Tibial artery (tissue), 4 donors: Measurements from ENCODE around the gene MT1A.
A peak's percentile ranks its signal among the peaks of the same experiment; 100 is the strongest.

Experiments used
- DNase-seq, 2 donors: peaks; one replicate each; pipeline ENCODE4 v3.0.0-alpha.2; 2019
- H3K27ac ChIP-seq, 2 donors: fragments of 200-600 bp; sonication (generic) in 1 of 2; 1 replicate in 1 of 2; 2 replicates in 1 of 2; pipeline ENCODE4 v1.5.1; 2018 to 2019; ENCODE audit warnings: mild to moderate bottlenecking in 1 of 2
- H3K27me3 ChIP-seq, 2 donors: fragments of 200-600 bp; sonication (generic) in 1 of 2; one replicate each; pipeline versions ENCODE4 v1.5.1 to v1.6.0; 2016 to 2019
- H3K36me3 ChIP-seq, 3 donors: fragments of 200-600 bp; sonication (generic) in 2 of 3; one replicate each; pipeline ENCODE4 v1.5.1; 2016 to 2019; ENCODE audit warnings: mild to moderate bottlenecking in 2 of 3
- H3K4me1 ChIP-seq, 4 donors: fragments of 200-600 bp; sonication (generic) in 2 of 4; 1 replicate in 3 of 4; 2 replicates in 1 of 4; pipeline ENCODE4 v1.5.1; 2016 to 2019
- H3K4me3 ChIP-seq, 2 donors: fragments of 200-600 bp; sonication (generic) in 1 of 2; 1 replicate in 1 of 2; 2 replicates in 1 of 2; pipeline ENCODE4 v1.5.1; 2018 to 2019; ENCODE audit warnings: mild to moderate bottlenecking in 2 of 2
- H3K9me3 ChIP-seq, 3 donors: fragments of 200-600 bp; sonication (generic) in 1 of 3; one replicate each; pipeline ENCODE4 v1.5.1; 2016 to 2019
- intact Hi-C: fragments of 100-400 bp; cut with DNase I; formaldehyde crosslinking; loops from one replicate; pipeline ENCODE4 v1.15.0; 2023; ENCODE audit warnings: low total_unique reads
- TF ChIP-seq, protein P1 (sequence below), 2 experiments: fragments of 200-600 bp in 1 of 2; fragments of 450-650 bp in 1 of 2; IDR thresholded peaks; one replicate each; pipeline ENCODE4 v1.5.1; 2017 to 2019; ENCODE audit warnings: antibody characterized with exemption in 2 of 2, mild to moderate bottlenecking in 1 of 2, moderate library complexity in 1 of 2

Gene MT1A

DNA sequence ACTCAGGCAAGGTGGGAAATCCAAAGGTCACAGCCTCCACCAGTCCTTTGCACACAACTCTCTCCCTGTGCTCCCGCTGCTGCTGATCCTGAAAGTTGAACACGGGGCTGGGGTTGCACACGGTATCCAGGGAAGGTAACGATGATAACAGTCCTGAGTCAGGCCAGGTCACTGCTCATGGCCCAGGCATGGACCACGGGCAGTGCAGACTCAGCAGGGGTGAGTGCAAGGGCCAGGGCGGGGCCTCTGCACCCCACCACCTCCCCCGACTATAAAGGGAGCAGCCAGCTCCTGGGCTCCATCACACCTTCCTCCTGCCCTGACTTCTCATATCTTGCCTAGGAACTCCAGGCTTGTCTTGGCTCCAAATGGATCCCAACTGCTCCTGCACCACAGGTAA lies 13.1 kb downstream of the MT1A start, which contains the start of gene MT1B:
TSS of gene MT1B (plus strand) at position 301 of the 400 bp plus-strand sequence. CDS start at position 369, 68 bp downstream.
- Histone ChIP-seq H3K9me3 (no peaks in the 10 kb centered on the region), H3K4me1 (no peaks in the 10 kb centered on the region), H3K4me3 (no peak within 1 kb of the TSS), H3K27ac (no peak within 1 kb of the TSS), H3K27me3 (peaks cover 0 to 21% of the 10 kb centered on the region in 2 donors), H3K36me3 (no peaks in the 10 kb centered on the region)
- TF ChIP-seq, protein P1, sequence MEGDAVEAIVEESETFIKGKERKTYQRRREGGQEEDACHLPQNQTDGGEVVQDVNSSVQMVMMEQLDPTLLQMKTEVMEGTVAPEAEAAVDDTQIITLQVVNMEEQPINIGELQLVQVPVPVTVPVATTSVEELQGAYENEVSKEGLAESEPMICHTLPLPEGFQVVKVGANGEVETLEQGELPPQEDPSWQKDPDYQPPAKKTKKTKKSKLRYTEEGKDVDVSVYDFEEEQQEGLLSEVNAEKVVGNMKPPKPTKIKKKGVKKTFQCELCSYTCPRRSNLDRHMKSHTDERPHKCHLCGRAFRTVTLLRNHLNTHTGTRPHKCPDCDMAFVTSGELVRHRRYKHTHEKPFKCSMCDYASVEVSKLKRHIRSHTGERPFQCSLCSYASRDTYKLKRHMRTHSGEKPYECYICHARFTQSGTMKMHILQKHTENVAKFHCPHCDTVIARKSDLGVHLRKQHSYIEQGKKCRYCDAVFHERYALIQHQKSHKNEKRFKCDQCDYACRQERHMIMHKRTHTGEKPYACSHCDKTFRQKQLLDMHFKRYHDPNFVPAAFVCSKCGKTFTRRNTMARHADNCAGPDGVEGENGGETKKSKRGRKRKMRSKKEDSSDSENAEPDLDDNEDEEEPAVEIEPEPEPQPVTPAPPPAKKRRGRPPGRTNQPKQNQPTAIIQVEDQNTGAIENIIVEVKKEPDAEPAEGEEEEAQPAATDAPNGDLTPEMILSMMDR (IDR thresholded peaks at IDR 0.05): no peak
- no peak for DNase-seq
- intact Hi-C loops: no loop called here

GRCh38 chr16:56652600-56652999 lies 14.1 kb downstream of the MT1A start:
- Histone ChIP-seq H3K36me3 (no peaks in the 10 kb centered on the region), H3K4me3 (no peak overlapping the region), H3K27ac (no peak overlapping the region), H3K4me1 (peaks cover 0 to 5% (median 2%) of the 10 kb centered on the region in 4 donors), H3K27me3 (peaks cover 0 to 24% of the 10 kb centered on the region in 2 donors), H3K9me3 (no peaks in the 10 kb centered on the region)
- intact Hi-C loops: no loop called here
- TF ChIP-seq, protein P1 (IDR thresholded peaks at IDR 0.05): no peak
- DNase-seq: no peak

- H3K4me1 ChIP-seq: peaks cover 0 to 11% (median 5%) of the 10 kb centered on the region in 4 donors
- no peak for DNase-seq
- no peak overlapping the region for H3K4me3 ChIP-seq
- peaks cover 0 to 23% of the 10 kb centered on the region in 2 donors for H3K27me3 ChIP-seq
- no peaks in the 10 kb centered on the region for H3K9me3 ChIP-seq
- TF ChIP-seq, protein P1 (IDR thresholded peaks at IDR 0.05): no peak
- H3K27ac ChIP-seq: no peak overlapping the region
- H3K36me3 ChIP-seq: no peaks in the 10 kb centered on the region
- intact Hi-C loops: no loop called here
Observed at GRCh38 chr16:56653218-56653617, 14.8 kb downstream of the MT1A start.

GRCh38 chr16:56657555-56658326 lies 19.3 kb downstream of the MT1A start, which contains the start of gene MT1F:
Gene MT1F (plus strand): TSS chr16:56657959. CDS start chr16:56658059, 100 bp downstream.
- Histone ChIP-seq H3K4me3 (peak within 1 kb of the TSS; percentile 45 to 59), H3K36me3 (no peaks in the 10 kb centered on the region), H3K9me3 (no peaks in the 10 kb centered on the region), H3K27me3 (peaks cover 0 to 40% of the 10 kb centered on the region in 2 donors), H3K27ac (no peak within 1 kb of the TSS), H3K4me1 (peaks cover 0 to 24% (median 11%) of the 10 kb centered on the region in 4 donors)
- peak; percentile 73 to 85 for DNase-seq
- TF ChIP-seq, protein P1 (IDR thresholded peaks at IDR 0.05): no peak
- intact Hi-C loops: no loop called here

DNA sequence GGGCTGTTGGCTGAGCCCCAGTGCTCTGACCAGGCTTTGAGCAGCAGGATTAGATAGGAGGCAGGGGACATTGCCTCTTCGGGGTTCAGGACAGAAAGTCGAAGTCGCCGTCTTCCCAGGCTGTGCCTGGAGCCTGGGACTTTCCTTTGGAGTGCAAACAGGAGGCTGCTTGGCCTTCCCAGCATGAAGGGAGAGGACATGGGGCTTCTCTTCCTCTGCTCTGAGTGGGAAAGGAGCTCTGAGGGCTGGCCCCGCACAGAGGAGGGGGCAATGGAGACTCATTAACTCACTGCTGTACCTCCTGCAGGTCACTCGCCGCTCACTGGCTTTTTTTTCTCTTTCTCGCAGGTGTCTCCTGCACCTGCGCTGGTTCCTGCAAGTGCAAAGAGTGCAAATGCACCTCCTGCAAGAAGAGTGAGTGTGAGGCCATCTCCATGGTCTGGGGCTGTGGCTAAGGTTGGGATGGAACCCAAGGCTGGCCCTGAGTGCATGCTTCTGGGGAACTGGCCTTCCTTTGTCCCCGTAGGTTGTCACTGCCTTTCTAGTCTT lies 19.9 kb downstream of the MT1A start:
- TF ChIP-seq, protein P1 (IDR thresholded peaks at IDR 0.05): no peak
- Histone ChIP-seq H3K4me1 (peaks cover 0 to 29% (median 16%) of the 10 kb centered on the region in 4 donors), H3K4me3 (peak overlapping the region; percentile 45 to 59), H3K27ac (no peak overlapping the region), H3K36me3 (no peaks in the 10 kb centered on the region), H3K27me3 (peaks cover 0 to 46% of the 10 kb centered on the region in 2 donors), H3K9me3 (no peaks in the 10 kb centered on the region)
- peak in 1 of 2 donors; percentile 82 for DNase-seq
- intact Hi-C loops: no loop called here
